Stomach smooth muscle (tissue), 2 donors: ENCODE results near the gene CORO2B.
"Not testable (repeated sequence)": the region's sequence is repeated elsewhere in the genome, so short reads cannot be mapped to it uniquely, and the experiment has no call there.

Experiments used
- H3K27ac ChIP-seq: one replicate; pipeline ENCODE4 v1.7.0; 2013; ENCODE audit warnings: mild to moderate bottlenecking, low read length, inconsistent platforms
- H3K27me3 ChIP-seq, 2 donors: one replicate each; pipeline ENCODE4 v1.7.0; 2013; ENCODE audit warnings: low read length in 2 of 2; ENCODE audit not compliant: insufficient read depth in 2 of 2, control insufficient read depth in 1 of 2
- H3K36me3 ChIP-seq, 2 donors: one replicate each; pipeline ENCODE4 v1.7.0; 2013; ENCODE audit warnings: low read length in 2 of 2; ENCODE audit not compliant: control insufficient read depth in 2 of 2, insufficient read depth in 2 of 2
- H3K4me1 ChIP-seq: one replicate; pipeline ENCODE4 v1.7.0; 2013; ENCODE audit warnings: low read length; ENCODE audit not compliant: control insufficient read depth, insufficient read depth
- H3K4me3 ChIP-seq, 2 donors: one replicate each; pipeline ENCODE4 v1.7.0; 2013; ENCODE audit warnings: low read length in 2 of 2
- H3K9ac ChIP-seq, 2 donors: one replicate each; pipeline ENCODE4 v1.7.0; 2013; ENCODE audit warnings: low read length in 2 of 2, mild to moderate bottlenecking in 1 of 2
- H3K9me3 ChIP-seq, 2 donors: one replicate each; pipeline ENCODE4 v1.7.0; 2013; ENCODE audit warnings: low read length in 2 of 2; ENCODE audit not compliant: control insufficient read depth in 2 of 2
- donor health status: healthy.
- donor health status: Pancreatic carcinoma.

Gene CORO2B

GRCh38 chr15:68679161-68679560, 100.4 kb downstream of the CORO2B start:
- no peaks in the 10 kb centered on the region for H3K9me3 ChIP-seq
- no peaks in the 10 kb centered on the region for H3K27me3 ChIP-seq
- no peak overlapping the region for H3K27ac ChIP-seq
- H3K36me3 ChIP-seq, result no peaks in the 10 kb centered on the region
- H3K4me3 ChIP-seq, result no peak overlapping the region
- no peak overlapping the region for H3K9ac ChIP-seq
- peaks cover 3% of the 10 kb centered on the region for H3K4me1 ChIP-seq

- no peaks in the 10 kb centered on the region for H3K27me3 ChIP-seq
- H3K9me3 ChIP-seq, result no peaks in the 10 kb centered on the region
- no peak overlapping the region for H3K4me3 ChIP-seq
- H3K9ac ChIP-seq, result no peak overlapping the region
- no peak overlapping the region for H3K27ac ChIP-seq
- no peaks in the 10 kb centered on the region for H3K4me1 ChIP-seq
- H3K36me3 ChIP-seq, result no peaks in the 10 kb centered on the region
Observed at GRCh38 chr15:68679961-68680371, 101.2 kb downstream of the CORO2B start.

- H3K27ac ChIP-seq, H3K4me3 ChIP-seq, H3K9me3 ChIP-seq, H3K9ac ChIP-seq, H3K4me1 ChIP-seq, H3K36me3 ChIP-seq, H3K27me3 ChIP-seq: not testable (repeated sequence)
Observed at GRCh38 chr15:68680756-68681155, 102.0 kb downstream of the CORO2B start.

GRCh38 chr15:68681836-68682235, 103.0 kb downstream of the CORO2B start:
- H3K27ac ChIP-seq, result no peak overlapping the region
- no peaks in the 10 kb centered on the region for H3K9me3 ChIP-seq

GRCh38 chr15:68682330-68682729, 103.5 kb downstream of the CORO2B start:
- no peak overlapping the region for H3K4me3 ChIP-seq
- no peaks in the 10 kb centered on the region for H3K9me3 ChIP-seq
- H3K36me3 ChIP-seq, result no peaks in the 10 kb centered on the region
- H3K27ac ChIP-seq, result no peak overlapping the region
- H3K27me3 ChIP-seq, result no peaks in the 10 kb centered on the region
- H3K4me1 ChIP-seq, result no peaks in the 10 kb centered on the region
- H3K9ac ChIP-seq, result no peak overlapping the region

More at GRCh38 chr15:68681836-68682235, 103.0 kb downstream of the CORO2B start:
- Histone ChIP-seq H3K27me3 (no peaks in the 10 kb centered on the region), H3K36me3 (no peaks in the 10 kb centered on the region), H3K4me1 (no peaks in the 10 kb centered on the region), H3K4me3 (no peak overlapping the region), H3K9ac (no peak overlapping the region)

- H3K27ac ChIP-seq, result no peak overlapping the region
- H3K4me3 ChIP-seq, result no peak overlapping the region
- no peaks in the 10 kb centered on the region for H3K9me3 ChIP-seq
- H3K36me3 ChIP-seq, result no peaks in the 10 kb centered on the region
- no peaks in the 10 kb centered on the region for H3K27me3 ChIP-seq
- no peaks in the 10 kb centered on the region for H3K4me1 ChIP-seq
- H3K9ac ChIP-seq, result no peak overlapping the region
Observed at GRCh38 chr15:68683026-68683425, 104.2 kb downstream of the CORO2B start.

- H3K27me3 ChIP-seq, result no peaks in the 10 kb centered on the region
- no peaks in the 10 kb centered on the region for H3K36me3 ChIP-seq
- no peak overlapping the region for H3K27ac ChIP-seq
Observed at GRCh38 chr15:68683551-68683950, 104.8 kb downstream of the CORO2B start.

GRCh38 chr15:68684476-68684875, 105.7 kb downstream of the CORO2B start:
- H3K4me1 ChIP-seq, result no peaks in the 10 kb centered on the region
- H3K4me3 ChIP-seq, result no peak overlapping the region
- H3K27me3 ChIP-seq, result no peaks in the 10 kb centered on the region
- H3K27ac ChIP-seq, result no peak overlapping the region
- H3K9me3 ChIP-seq, result no peaks in the 10 kb centered on the region
- H3K9ac ChIP-seq, result no peak overlapping the region
- no peaks in the 10 kb centered on the region for H3K36me3 ChIP-seq

More at GRCh38 chr15:68683551-68683950, 104.8 kb downstream of the CORO2B start:
- no peak overlapping the region for H3K9ac ChIP-seq
- H3K4me3 ChIP-seq, result no peak overlapping the region
- H3K4me1 ChIP-seq, result no peaks in the 10 kb centered on the region
- H3K9me3 ChIP-seq, result no peaks in the 10 kb centered on the region

GRCh38 chr15:68687136-68687735, 108.4 kb downstream of the CORO2B start:
- Histone ChIP-seq H3K27me3 (no peaks in the 10 kb centered on the region), H3K9me3 (no peaks in the 10 kb centered on the region), H3K27ac (no peak overlapping the region), H3K9ac (no peak overlapping the region), H3K36me3 (no peaks in the 10 kb centered on the region), H3K4me1 (no peaks in the 10 kb centered on the region), H3K4me3 (no peak overlapping the region)

- no peaks in the 10 kb centered on the region for H3K9me3 ChIP-seq
- no peaks in the 10 kb centered on the region for H3K36me3 ChIP-seq
- no peaks in the 10 kb centered on the region for H3K4me1 ChIP-seq
- H3K4me3 ChIP-seq, result no peak overlapping the region
- no peak overlapping the region for H3K27ac ChIP-seq
- H3K9ac ChIP-seq, result no peak overlapping the region
- no peaks in the 10 kb centered on the region for H3K27me3 ChIP-seq
Observed at GRCh38 chr15:68691705-68692104, 112.9 kb downstream of the CORO2B start.

GRCh38 chr15:68693071-68693470, 114.3 kb downstream of the CORO2B start:
- Histone ChIP-seq H3K27ac (no peak overlapping the region), H3K36me3 (no peaks in the 10 kb centered on the region), H3K9ac (no peak overlapping the region), H3K9me3 (no peaks in the 10 kb centered on the region), H3K4me1 (no peaks in the 10 kb centered on the region), H3K27me3 (no peaks in the 10 kb centered on the region), H3K4me3 (no peak overlapping the region)
